Duodenal mucosa (tissue), 2 donors: ENCODE results near the gene SAMD4B.
A peak's percentile ranks its signal among the peaks of the same experiment; 100 is the strongest.

Source experiments
- H3K27ac ChIP-seq: one replicate; pipeline ENCODE4 v1.7.0; 2013; ENCODE audit warnings: low read depth, low read length
- H3K27me3 ChIP-seq, 2 donors: one replicate each; pipeline ENCODE4 v1.7.0; 2013; ENCODE audit warnings: low read length in 2 of 2, control low read depth in 1 of 2; ENCODE audit not compliant: insufficient read depth in 2 of 2, control insufficient read depth in 1 of 2
- H3K36me3 ChIP-seq, 2 donors: one replicate each; pipeline ENCODE4 v1.7.0; 2013; ENCODE audit warnings: low read length in 2 of 2, control low read depth in 1 of 2; ENCODE audit not compliant: insufficient read depth in 2 of 2, control insufficient read depth in 1 of 2
- H3K4me1 ChIP-seq, 2 donors: one replicate each; pipeline ENCODE4 v1.7.0; 2013; ENCODE audit warnings: low read length in 2 of 2, control low read depth in 1 of 2; ENCODE audit not compliant: insufficient read depth in 2 of 2, control insufficient read depth in 1 of 2
- H3K4me3 ChIP-seq, 2 donors: one replicate each; pipeline ENCODE4 v1.7.0; 2013; ENCODE audit warnings: low read length in 2 of 2, low read depth in 1 of 2
- H3K9ac ChIP-seq, 2 donors: one replicate each; pipeline ENCODE4 v1.7.0; 2013; ENCODE audit warnings: low read length in 2 of 2, low read depth in 1 of 2
- H3K9me3 ChIP-seq, 2 donors: one replicate each; pipeline ENCODE4 v1.7.0; 2013; ENCODE audit warnings: low read length in 2 of 2, control low read depth in 1 of 2; ENCODE audit not compliant: control insufficient read depth in 1 of 2

The SAMD4B gene

GRCh38 chr19:39413272-39413910 lies 71.2 kb downstream of the SAMD4B start:
- H3K9ac ChIP-seq: peak overlapping the region; percentile 76 to 80
- H3K36me3 ChIP-seq: peaks cover 5 to 6% of the 10 kb centered on the region in 2 donors
- H3K27me3 ChIP-seq: peaks cover 0 to 4% of the 10 kb centered on the region in 2 donors
- peak overlapping the region; percentile 71 to 83 for H3K4me3 ChIP-seq
- H3K27ac ChIP-seq: peak overlapping the region; percentile 91
- no peaks in the 10 kb centered on the region for H3K9me3 ChIP-seq
- peaks cover 21 to 22% of the 10 kb centered on the region in 2 donors for H3K4me1 ChIP-seq

GRCh38 chr19:39413911-39414608 lies 71.8 kb downstream of the SAMD4B start:
- Histone ChIP-seq H3K4me1 (peaks cover 21 to 22% of the 10 kb centered on the region in 2 donors), H3K36me3 (peaks cover 0 to 3% of the 10 kb centered on the region in 2 donors), H3K27ac (peak overlapping the region; percentile 91), H3K27me3 (peaks cover 0 to 4% of the 10 kb centered on the region in 2 donors), H3K9me3 (no peaks in the 10 kb centered on the region), H3K4me3 (peak overlapping the region; percentile 46 to 48), H3K9ac (peak overlapping the region; percentile 8 to 22)

DNA sequence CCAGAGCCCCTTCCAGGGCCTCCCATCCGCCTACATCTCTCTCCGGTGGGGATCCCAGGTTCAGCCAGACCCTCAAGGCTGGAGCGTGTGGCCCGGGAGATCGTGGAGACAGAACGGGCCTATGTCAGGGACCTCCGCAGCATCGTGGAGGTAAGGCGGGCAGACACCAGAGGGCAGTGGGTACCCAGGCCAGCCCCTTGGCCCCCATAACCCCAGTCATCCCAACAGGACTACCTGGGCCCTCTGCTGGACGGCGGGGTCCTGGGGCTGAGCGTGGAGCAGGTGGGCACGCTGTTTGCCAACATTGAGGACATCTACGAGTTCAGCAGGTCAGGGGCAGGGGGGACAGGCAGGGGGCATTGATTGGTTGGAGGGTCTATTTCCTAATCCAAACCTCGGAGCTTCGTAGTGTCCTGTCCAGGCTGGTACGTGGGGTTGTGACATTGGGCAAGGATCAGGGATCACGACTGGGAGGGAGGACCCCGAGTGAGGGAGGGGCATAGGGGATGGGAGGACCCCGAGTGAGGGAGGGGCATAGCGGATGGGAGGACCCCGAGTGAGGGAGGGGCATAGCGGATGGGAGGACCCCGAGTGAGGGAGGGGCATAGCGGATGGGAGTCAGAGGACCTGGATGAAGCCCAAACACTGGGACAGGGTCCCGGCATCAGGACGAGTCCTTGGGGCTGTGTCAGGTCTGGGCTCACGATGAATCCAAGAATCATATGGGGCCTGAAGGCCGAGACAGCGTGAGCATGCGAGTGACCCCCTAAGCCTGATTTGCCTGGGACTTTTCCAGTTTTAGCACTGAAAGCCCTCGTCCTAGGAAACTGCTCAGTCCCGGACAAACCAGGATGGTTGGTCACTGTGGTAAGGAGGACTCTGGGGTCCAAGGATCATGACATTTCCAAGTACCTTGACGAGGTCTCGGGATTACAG lies 73.2 kb downstream of the SAMD4B start:
- H3K9ac ChIP-seq: no peak overlapping the region
- H3K27me3 ChIP-seq: peaks cover 0 to 4% of the 10 kb centered on the region in 2 donors
- peaks cover 0 to 3% of the 10 kb centered on the region in 2 donors for H3K36me3 ChIP-seq
- H3K4me3 ChIP-seq: peak overlapping the region in 1 of 2 donors; percentile 48
- no peaks in the 10 kb centered on the region for H3K9me3 ChIP-seq
- H3K4me1 ChIP-seq: peaks cover 19 to 20% of the 10 kb centered on the region in 2 donors
- peak overlapping the region; percentile 10 for H3K27ac ChIP-seq

DNA sequence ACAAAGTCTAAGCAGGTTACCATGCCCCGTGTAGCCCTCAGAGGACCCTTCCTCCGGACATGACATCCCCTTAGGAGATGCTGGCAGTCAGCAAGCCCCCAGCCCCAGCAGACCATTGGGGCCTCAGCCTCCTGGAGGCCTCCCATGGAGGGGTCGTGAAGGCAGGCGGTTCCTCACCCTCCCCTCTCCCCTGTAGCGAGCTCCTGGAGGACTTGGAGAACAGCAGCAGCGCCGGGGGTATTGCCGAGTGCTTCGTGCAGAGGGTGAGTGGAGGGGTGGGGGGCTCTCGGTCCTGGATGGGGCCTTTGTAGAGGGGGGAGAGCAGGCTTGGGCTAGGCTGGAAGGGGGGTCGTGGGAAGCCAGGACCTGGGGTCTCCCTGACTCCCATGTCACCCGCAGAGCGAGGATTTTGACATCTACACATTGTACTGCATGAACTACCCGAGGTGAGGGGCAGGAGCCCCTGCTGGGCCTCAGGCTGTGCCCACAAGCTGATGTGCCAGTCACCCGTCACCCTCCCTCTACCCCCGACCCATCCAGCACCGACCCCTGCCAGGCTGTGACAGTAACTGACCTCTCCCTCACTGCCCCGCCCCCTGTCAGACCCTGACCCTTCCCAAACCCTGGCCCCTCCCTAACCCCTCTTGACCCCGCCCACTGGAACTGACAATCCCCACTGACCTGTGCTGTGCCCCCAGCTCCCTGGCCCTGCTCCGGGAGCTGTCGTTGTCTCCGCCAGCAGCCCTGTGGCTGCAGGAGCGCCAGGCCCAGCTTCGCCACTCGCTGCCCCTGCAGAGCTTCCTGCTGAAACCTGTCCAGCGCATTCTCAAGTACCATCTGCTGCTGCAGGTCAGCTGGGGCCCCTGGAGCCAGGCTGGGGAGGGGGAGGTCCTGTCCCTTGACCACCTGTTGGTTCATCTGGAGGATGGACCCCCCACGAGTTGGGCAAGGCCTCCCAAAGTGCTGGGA lies 74.2 kb downstream of the SAMD4B start:
- Histone ChIP-seq H3K4me1 (peaks cover 8 to 10% of the 10 kb centered on the region in 2 donors), H3K27ac (no peak overlapping the region), H3K4me3 (no peak overlapping the region), H3K9me3 (no peaks in the 10 kb centered on the region), H3K27me3 (peaks cover 0 to 4% of the 10 kb centered on the region in 2 donors), H3K36me3 (peaks cover 0 to 3% of the 10 kb centered on the region in 2 donors), H3K9ac (no peak overlapping the region)

DNA sequence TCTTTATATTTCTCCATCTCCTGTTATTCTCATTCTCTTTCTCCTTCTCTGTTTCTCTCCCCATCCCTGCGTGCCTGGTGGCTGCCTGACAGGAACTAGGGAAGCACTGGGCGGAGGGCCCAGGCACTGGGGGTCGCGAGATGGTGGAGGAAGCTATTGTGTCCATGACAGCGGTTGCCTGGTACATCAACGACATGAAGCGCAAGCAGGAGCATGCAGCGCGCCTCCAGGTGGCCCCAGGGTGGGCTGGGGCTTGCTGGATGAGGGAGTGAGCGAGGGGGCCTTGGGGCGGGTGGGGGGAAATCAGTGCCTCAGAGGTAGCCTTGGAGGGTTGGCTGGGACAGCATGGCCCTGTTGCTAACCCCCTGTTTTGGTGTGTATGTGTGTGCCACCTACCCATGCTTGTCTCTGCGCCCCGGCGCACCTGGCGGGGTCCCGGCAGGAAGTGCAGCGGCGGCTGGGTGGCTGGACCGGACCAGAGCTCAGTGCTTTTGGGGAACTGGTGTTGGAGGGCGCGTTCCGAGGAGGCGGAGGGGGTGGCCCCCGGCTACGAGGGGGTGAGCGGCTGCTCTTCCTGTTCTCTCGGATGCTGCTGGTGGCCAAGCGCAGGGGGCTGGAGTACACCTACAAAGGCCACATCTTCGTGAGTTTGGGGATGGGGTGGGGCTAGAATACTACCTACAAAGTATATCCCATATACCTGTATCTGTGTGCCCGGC lies 75.4 kb downstream of the SAMD4B start:
- H3K4me1 ChIP-seq: peaks cover 4 to 7% of the 10 kb centered on the region in 2 donors
- H3K4me3 ChIP-seq: no peak overlapping the region
- no peak overlapping the region for H3K27ac ChIP-seq
- no peak overlapping the region for H3K9ac ChIP-seq
- H3K27me3 ChIP-seq: peaks cover 0 to 4% of the 10 kb centered on the region in 2 donors
- no peaks in the 10 kb centered on the region for H3K9me3 ChIP-seq
- H3K36me3 ChIP-seq: peaks cover 0 to 3% of the 10 kb centered on the region in 2 donors

DNA sequence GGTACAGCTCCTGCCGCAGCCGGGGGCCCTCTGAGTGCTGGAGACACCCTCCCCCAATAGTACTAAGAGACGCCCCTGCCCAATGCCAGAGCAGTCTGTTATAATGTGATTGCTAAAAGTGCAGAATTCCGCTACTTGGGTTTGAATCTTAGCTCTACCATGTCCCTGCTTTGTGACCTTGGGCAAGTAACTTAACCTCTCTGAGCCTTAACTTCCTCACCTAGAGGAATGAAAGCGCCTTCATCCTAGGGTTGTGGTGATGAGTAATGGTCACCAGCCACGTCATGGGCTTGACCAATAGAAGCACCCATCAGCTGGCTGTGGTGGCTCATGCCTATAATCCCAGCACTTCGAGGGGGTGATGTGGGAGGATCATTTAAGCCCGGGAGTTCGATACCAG lies 76.8 kb downstream of the SAMD4B start:
- peaks cover 4 to 7% of the 10 kb centered on the region in 2 donors for H3K4me1 ChIP-seq
- H3K9me3 ChIP-seq: no peaks in the 10 kb centered on the region
- no peak overlapping the region for H3K27ac ChIP-seq
- H3K36me3 ChIP-seq: peaks cover 0 to 3% of the 10 kb centered on the region in 2 donors
- no peak overlapping the region for H3K4me3 ChIP-seq
- no peak overlapping the region for H3K9ac ChIP-seq
- peaks cover 0 to 4% of the 10 kb centered on the region in 2 donors for H3K27me3 ChIP-seq

GRCh38 chr19:39420769-39421168 lies 78.5 kb downstream of the SAMD4B start:
- Histone ChIP-seq H3K27me3 (no peaks in the 10 kb centered on the region), H3K27ac (no peak overlapping the region), H3K4me1 (no peaks in the 10 kb centered on the region), H3K9ac (no peak overlapping the region), H3K4me3 (no peak overlapping the region), H3K9me3 (no peaks in the 10 kb centered on the region), H3K36me3 (peaks cover 0 to 9% of the 10 kb centered on the region in 2 donors)

- H3K27me3 ChIP-seq: no peaks in the 10 kb centered on the region
- H3K4me3 ChIP-seq: no peak overlapping the region
- H3K9ac ChIP-seq: no peak overlapping the region
- peaks cover 0 to 9% of the 10 kb centered on the region in 2 donors for H3K36me3 ChIP-seq
- H3K4me1 ChIP-seq: no peaks in the 10 kb centered on the region
- no peaks in the 10 kb centered on the region for H3K9me3 ChIP-seq
- H3K27ac ChIP-seq: no peak overlapping the region
These were observed 79.8 kb downstream of the SAMD4B start for GRCh38 chr19:39422020-39422419.
